WI38 (cell line): ENCODE data around the gene IFI16.
"Not testable (repeated sequence)": the region's sequence is repeated elsewhere in the genome, so short reads cannot be mapped to it uniquely, and the experiment has no call there.

Experiments used
- H3K4me3 ChIP-seq: 2 replicates; pipeline ENCODE4 v1.5.1; 2011; ENCODE audit warnings: low read depth, mild to moderate bottlenecking, control low read depth, low read length
- TF ChIP-seq, protein P1 (sequence below): IDR thresholded peaks from 2 replicates; pipeline ENCODE4 v1.5.1; 2012; ENCODE audit warnings: low read depth, mild to moderate bottlenecking, control low read depth, low read length

Gene IFI16

DNA sequence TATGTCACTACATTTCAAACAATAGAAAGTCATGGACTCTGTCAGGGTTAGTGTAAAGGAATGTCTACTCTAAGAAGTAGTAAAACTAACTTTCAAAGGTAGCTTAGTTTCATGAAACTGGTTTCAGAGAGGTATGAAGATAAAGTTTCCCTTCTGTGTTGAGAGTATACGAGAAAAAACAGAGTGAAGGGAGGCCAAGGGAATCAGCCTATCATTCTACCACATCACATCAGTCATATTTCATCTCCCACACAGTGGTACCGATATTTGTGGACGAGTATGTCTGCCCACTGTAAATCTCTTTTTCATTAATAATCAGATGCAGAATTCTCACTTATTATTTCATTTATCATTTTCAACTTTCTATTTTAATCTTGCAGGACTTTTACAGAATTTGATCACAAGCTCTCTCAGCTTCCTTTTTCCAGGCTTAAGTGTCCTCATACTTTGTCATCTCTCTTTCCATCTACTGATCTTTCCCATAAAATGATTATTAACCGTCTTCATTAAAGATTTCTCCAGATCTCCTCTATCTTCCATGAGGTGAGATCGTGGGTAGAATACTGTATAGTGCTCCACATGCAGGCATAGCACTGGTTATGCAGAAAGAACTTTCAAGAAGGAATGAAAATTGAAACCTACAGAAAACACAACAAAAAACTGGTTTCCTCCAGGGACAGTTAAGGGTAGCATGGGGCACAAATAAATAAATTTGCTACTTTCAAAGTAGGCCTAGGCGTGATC, 11.5 kb upstream of the IFI16 start:
- TF ChIP-seq, protein P1, sequence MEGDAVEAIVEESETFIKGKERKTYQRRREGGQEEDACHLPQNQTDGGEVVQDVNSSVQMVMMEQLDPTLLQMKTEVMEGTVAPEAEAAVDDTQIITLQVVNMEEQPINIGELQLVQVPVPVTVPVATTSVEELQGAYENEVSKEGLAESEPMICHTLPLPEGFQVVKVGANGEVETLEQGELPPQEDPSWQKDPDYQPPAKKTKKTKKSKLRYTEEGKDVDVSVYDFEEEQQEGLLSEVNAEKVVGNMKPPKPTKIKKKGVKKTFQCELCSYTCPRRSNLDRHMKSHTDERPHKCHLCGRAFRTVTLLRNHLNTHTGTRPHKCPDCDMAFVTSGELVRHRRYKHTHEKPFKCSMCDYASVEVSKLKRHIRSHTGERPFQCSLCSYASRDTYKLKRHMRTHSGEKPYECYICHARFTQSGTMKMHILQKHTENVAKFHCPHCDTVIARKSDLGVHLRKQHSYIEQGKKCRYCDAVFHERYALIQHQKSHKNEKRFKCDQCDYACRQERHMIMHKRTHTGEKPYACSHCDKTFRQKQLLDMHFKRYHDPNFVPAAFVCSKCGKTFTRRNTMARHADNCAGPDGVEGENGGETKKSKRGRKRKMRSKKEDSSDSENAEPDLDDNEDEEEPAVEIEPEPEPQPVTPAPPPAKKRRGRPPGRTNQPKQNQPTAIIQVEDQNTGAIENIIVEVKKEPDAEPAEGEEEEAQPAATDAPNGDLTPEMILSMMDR, result no peak
- H3K4me3 ChIP-seq, result no peak overlapping the region; the same call in 1 of the 2 replicates

DNA sequence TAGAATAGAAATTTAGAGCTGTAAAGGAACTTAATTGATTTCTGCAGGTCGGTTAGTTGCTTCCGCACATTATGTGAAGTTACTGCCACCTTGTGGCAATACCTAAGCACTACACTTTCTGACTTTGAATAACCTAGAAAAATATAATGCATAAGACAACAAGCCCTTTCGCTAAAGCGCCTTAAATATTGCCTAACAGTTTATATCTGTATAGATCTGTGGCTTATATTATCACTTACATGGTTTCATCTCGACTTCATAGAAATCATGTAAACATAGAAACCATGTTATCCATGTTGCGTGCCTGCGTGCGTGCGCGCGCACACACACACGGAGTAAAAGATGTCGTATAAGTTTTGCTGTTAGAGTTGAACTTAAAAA, 10.9 kb upstream of the IFI16 start:
- TF ChIP-seq, protein P1, result peak; percentile 73
- peak overlapping the region; percentile 62 for H3K4me3 ChIP-seq

DNA sequence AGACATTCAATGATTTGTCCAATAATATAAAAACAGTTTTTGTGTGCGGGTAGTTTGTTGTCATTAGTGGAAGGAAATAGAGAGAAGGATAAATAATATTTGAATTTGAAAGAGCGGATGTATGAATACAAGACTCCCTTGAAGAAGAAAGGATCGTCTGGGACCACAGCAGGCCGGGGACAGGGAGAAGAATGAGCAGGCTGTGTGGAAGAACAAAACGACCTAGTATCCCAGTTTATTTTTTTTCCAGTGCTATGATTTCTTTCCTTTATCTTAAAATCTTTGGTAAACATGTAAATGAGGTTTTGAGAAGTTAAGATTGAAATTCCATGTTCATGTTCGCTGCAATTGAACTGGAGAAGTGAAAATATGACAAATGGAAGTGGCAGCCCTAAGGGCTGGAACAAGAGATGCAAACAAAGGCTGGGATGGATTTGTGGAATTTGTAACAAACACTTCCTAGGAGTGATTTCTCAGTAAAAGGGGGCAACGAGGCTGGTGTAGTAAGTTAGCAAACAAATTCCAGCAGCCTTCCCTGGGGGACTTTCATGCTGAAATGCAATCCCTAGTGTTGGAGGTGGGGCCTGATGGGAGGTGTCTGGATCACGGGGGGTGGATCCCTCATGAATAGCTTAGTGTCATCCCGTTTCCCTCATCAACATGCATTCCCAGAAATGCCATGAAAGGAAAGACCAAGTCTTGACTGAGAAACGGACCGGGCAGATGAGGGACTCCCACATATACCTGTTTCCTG, 10.2 kb upstream of the IFI16 start:
- peak overlapping the region; percentile 62 for H3K4me3 ChIP-seq
- TF ChIP-seq, protein P1, result no peak

DNA sequence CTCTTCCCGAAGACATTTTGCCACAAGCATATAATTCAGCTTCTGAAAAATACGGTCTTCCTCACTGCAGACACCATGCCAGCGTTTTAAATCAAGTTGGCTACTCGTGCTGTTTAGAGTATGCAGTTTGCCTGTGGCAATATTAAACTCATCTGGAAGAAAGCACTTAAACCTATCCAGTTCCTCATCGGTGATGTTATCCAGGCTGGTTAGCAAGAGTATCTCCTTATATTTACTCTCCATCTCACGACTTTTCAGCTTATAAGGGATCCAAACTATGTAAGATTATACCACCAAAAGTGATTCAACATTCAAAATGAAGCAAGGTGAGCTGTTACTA, 9.7 kb upstream of the IFI16 start:
- peak overlapping the region; percentile 62 for H3K4me3 ChIP-seq
- TF ChIP-seq, protein P1, result no peak

DNA sequence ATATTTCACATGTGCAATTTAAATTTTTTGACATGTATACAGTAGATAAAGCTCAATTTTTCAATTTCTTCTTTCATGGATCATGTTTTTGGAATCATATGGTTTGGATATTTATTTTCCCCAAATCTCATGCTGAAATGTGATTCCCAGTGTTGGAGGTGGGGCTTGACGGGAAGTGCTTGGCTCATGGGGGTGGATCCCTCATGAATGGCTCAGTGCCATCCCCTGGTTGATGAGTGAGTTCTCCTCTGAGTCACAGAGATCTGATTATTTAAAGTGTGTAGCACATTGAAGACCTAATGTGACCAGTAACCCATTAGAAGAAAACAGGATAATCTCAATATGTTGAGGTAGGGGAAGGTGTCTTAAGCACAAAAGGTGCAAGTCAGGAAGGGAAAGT, 9.1 kb upstream of the IFI16 start:
- peak overlapping the region; percentile 62 for H3K4me3 ChIP-seq

DNA sequence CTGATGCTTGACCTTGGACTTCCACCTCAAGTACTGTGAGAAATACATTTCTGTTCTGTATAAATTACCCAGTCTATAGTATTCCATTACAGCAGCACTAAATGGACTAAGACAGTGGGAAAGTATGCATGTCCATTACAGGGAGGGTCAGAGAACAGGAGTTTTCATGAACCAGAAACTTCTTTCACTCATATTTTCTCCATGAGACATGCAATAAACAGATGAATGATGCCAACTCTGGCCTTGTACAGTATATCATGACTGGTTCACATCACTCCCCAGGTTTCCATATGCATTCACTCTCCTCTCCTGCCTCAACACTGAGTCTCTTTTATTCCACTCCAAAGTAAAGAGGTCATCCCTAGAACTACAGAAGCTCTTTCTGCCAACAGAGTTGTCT, 4.5 kb upstream of the IFI16 start:
- TF ChIP-seq, protein P1, result no peak
- no peak overlapping the region for H3K4me3 ChIP-seq

More for the DNA sequence above, 9.1 kb upstream of the IFI16 start:
- TF ChIP-seq, protein P1, result no peak

DNA sequence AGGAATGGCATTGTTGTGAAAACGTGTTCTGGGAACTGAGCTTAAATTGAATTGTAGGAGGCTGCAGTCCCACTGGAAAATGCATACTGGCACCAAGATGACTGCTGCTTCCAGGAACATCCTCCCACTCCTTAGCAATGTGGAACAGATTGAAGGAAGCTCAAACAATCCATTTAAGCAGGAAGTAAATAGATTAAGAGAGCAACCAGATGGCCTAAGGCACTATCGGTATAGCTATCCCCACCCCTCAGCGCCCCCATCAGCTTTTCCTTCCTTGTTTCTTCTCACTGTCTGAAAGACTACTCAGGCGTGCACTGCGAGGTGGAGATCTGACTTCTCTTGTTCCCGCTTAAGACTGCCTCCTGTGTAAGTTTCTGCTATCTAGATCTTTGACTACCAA, 4.0 kb upstream of the IFI16 start:
- TF ChIP-seq, protein P1, result no peak
- H3K4me3 ChIP-seq, result no peak overlapping the region

DNA sequence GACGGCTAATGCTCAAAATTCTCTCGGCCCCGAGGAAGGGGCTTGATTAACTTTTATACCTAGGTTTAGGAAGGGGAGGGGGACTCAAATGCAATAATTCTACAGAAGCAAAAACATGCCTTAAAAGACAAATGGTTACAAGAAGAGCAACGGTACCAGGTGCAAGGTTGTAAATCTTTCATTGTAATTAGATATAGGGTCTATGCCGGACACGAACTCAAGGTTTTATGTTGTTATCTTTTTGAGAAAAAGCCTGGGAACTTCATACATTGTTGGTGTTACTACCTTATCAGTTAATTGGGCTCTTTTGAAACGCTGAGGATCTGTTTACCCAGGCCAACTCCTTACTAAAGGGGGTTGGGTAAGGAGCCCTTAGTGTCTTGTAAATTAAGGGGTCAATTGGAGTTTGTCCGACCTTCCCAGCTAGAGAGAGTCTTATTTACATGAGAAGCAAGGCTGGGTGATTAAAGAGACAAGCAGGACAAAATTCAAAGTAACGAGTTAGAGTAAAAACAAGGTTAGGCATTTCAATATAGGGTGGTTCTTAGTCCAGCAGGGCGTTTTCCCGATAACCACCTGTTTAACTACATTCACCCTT, 3.4 kb upstream of the IFI16 start:
- not testable (repeated sequence) for H3K4me3 ChIP-seq
